HG03378 (cell line): ENCODE data around the gene IRX5.
A peak's percentile ranks its signal among the peaks of the same experiment; 100 is the strongest.

Experiments
- ATAC-seq: cut with Tn5 transposase; IDR thresholded peaks from one replicate; pipeline ENCODE4 v1.9.1; 2021; ENCODE audit warnings: mild to moderate bottlenecking, moderate library complexity; ENCODE audit not compliant: unreplicated experiment

Gene IRX5

DNA sequence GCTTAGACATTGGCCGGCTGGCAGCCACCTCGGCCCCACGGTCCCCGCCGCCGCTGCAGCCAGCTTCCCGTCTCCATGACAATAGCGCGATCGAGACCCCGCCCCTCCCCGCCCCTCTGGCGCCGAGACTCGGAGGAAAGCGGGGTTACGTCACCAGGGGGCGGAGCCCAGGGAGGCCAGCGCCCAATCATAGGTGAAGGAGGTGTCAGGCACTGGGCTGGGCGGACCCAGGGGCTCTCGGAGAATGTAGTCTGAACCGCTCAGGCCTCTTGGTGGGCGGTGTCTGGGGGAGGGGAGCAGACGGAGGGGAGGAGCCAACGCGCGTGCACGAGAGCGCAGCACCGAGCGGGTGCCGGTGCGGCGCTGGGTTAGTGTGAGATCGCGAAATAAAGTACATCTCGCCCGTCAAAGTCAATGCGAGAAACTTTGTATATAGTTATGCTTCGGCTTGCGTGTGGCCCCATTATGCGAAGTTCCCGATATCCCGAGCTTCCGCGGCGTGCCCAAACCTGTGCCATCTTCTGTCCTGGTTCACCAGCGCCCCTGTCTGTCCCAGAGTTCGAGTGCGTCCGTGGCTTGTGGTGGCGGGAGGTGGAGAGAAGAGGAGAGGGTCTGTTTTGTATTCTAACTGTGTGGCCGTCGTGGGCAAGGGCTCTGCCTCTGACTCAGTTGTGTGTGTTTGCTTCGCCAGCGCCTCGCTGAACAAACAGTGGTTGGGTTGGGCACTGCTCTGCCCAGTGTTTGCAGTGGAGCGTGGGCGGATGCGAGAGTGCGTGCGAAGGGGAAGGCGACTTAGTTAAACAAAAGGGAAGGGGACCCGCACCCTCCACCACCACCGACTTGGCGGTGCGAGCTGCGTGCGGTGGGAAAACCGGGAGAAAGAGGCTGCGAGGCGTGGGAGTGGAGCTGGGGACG lies 1.3 kb upstream of the IRX5 start:
- ATAC-seq = peak; percentile 97

DNA sequence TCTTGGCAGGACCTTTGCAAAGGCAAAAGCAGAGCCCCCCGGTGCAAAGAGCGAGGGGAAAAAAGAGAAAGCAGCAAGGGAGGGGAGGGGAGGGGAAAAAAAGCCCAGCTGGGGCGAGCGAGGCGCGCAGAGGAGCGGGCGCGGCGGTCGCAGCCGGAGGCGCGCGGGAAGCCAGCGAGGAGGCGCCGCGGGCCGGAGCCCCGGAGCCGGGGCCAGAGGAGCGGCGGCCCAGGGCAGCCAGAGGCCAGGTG lies 129 bp downstream of the IRX5 start:
- no peak for ATAC-seq

DNA sequence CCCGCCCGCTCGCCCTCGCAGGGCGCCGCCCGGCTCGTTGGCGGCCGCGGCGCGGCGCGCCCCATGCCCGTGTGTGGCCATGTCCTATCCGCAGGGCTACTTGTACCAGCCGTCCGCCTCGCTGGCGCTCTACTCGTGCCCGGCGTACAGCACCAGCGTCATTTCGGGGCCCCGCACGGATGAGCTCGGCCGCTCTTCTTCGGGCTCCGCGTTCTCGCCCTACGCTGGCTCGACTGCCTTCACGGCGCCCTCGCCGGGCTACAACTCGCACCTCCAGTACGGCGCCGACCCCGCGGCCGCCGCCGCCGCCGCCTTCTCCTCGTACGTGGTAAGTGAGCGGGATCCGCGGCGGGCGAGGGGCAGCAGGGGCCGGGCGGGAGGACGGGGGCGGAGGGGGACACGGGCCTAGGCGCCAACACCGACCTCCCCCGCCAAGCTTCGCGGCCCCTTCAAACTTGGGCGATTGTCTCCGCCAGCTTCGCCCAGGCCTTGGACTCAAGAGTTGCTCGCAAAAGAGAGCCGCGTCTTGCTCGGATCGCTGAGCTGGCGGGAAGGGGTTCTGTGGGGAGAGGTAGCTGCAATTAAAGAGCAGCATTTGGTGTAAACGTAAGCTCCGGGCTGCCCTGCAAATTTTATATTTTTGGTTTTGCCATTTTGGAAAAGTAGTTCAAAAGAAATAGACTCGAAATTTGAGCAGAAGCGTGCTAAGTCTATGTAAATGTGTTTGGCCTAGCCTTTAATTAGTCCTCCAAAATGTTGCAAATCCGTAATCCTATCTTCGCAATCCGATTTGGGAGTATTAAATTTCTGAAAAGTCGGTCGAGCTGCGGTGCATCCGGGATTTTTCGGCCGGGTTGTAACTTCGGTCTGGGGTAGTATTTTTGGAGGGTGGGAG lies 702 bp downstream of the IRX5 start:
- ATAC-seq = no peak

DNA sequence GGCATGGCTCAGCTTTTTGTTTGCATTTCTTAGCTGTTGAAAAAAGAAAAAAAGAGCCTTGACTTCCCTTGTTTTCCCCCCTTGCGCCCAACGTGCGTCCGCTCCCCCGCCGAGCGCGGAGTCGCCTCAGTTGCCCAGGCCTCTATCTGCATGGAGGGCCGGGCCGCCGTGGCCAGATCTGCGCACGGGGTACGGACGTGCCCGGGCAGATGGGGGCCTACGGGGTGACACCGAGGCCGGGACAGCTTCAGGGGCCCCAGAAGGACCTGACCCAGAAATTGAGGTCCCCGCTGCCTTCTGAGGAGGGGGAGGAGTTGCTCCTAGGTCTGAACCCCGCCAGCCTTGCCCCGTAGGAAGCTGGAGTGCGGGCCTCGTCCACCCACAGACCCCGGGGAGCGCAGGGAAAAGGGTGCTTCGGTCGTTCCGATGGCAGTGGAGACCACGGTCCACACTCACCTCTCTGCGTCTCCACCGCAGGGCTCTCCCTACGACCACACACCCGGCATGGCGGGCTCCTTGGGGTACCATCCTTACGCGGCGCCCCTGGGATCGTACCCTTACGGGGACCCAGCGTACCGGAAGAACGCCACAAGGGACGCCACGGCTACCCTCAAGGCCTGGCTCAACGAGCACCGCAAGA lies 1.5 kb downstream of the IRX5 start:
- ATAC-seq = no peak

DNA sequence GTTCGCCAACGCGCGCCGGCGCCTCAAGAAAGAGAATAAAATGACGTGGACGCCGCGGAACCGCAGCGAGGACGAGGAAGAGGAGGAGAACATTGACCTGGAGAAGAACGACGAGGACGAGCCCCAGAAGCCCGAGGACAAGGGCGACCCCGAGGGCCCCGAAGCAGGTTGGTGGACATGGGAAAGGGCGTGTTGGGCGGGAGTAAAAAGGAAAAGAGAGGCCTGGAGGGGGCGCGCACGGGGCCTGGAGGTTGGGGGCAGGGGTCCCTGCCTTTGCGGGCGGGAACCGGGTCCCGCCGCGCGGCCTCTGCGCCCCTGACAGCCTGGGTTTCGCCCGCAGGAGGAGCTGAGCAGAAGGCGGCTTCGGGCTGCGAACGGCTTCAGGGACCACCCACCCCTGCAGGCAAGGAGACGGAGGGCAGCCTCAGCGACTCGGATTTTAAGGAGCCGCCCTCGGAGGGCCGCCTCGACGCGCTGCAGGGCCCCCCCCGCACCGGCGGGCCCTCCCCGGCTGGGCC lies 2.1 kb downstream of the IRX5 start:
- ATAC-seq = no peak

DNA sequence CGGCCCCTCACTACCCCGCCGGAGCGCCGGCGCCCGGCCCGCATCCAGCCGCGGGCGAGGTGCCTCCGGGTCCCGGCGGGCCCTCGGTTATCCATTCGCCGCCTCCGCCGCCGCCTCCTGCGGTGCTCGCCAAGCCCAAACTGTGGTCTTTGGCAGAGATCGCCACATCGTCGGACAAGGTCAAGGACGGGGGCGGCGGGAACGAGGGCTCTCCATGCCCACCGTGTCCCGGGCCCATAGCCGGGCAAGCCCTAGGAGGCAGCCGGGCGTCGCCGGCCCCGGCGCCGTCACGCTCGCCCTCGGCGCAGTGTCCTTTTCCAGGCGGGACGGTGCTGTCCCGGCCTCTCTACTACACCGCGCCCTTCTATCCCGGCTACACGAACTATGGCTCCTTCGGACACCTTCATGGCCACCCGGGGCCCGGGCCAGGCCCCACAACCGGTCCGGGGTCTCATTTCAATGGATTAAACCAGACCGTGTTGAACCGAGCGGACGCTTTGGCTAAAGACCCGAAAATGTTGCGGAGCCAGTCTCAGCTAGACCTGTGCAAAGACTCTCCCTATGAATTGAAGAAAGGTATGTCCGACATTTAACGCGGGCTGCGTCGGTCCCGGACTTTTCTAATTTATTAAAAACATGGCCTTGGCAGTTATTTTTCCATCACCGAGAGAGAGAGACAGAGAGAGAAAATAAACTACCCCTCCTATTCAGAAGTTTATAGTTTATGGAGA lies 2.8 kb downstream of the IRX5 start:
- ATAC-seq = no peak

DNA sequence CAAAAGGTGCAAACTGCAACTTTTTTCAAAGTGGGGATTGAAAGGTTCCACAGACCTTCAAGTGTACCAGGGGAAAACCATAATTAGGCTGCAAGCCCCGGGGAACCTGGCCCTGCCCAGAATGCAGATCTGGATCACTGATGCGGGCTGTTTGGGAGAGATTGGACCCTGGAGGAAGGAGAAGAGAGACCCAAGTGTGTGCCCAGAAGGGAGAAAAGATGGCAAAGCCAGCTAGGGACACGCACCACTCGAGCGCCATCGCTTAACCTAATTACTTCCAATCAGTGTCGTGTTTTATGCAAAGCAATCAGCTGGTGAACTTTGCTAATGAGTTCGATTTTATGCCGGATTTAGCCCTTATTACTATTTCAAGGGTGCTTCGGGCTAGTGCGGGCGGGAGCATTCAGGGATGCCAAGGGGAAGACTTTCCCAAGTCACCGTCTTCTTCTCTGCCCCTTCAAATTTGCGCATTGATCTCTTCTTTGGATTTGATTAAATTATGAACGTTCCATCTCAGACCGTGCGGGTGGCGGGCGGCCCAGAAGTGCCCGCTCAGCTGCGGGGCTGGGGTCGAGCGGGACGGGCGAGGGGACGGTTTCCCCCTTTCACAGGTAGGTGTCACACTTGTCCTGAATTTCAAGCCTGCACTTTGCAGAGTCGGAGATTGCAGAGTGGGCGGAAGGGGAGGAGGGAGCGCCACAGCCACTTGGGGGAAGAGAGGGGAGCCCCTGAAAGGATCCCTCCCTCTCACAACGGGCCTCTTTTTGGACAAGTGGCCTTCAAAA lies 4.0 kb downstream of the IRX5 start:
- no peak for ATAC-seq

DNA sequence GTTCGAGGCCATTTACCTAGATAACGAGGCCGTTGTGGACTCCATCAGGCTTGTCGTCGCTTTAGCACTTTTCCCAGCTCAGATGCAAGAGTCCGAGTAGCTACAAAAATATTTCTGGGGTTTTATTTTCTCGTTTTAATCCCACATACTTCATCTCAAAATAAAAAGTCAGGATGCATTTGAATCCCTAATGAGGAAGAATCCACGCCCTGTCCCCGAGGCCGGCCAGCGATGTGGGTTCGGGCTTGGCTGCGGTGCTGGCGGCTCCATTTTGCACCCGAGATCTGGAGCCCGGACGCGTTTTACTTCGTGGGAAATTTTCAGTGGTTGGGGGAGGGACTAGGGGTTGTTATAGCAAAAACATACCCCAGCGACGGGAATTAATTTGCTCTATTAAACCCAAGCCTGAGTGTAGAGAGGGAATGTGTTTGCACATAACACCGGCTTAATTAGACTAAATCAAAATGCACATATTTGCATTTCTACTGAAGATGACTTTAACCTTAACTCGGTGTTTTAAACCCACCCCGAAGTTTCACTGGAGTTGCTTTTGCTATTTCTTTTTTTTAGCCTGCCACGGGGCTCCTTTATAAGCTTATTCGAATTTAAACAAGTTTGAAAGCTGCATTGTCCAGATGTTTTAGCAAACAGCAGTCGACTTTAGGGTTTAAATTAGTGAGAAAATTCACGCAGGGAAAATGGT lies 4.8 kb downstream of the IRX5 start:
- no peak for ATAC-seq

DNA sequence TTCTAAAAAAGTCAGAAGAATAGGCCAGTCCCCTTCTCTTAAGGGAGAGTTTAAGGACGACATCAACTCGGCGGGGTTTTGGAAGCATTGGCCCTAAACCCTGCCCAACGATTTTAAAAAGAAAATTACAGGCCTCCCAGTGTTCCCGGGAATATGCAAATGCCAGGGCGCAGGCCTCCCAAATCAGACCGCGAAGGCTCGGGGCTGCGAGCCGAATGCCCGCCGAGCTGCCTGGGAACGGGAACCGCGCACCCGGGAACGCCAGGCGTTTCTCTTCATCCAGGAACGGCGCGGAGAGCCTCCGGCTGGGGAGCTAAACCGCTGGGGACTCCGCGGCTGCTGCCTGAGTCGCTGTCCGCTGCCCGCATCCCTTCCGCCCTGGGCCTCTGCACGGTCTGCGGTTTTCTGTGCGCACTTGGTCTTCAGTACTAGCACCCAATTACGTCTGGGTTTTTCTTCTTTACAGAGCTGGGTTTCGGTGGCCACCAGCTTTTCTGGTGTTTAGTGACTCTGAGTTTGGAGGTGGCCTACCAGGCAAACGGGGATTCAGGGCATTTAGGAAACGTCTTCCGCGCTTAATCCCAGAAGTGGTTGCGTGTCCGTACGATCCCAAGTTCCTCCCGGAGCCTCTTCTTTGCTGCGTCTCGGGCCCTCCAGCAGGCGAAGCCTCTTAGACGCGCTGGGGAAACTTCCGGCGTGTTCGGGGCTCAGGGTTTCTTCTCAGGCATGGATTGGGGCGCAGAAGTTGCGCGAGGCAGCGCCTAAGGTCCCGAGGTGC lies 5.7 kb downstream of the IRX5 start:
- ATAC-seq = no peak

DNA sequence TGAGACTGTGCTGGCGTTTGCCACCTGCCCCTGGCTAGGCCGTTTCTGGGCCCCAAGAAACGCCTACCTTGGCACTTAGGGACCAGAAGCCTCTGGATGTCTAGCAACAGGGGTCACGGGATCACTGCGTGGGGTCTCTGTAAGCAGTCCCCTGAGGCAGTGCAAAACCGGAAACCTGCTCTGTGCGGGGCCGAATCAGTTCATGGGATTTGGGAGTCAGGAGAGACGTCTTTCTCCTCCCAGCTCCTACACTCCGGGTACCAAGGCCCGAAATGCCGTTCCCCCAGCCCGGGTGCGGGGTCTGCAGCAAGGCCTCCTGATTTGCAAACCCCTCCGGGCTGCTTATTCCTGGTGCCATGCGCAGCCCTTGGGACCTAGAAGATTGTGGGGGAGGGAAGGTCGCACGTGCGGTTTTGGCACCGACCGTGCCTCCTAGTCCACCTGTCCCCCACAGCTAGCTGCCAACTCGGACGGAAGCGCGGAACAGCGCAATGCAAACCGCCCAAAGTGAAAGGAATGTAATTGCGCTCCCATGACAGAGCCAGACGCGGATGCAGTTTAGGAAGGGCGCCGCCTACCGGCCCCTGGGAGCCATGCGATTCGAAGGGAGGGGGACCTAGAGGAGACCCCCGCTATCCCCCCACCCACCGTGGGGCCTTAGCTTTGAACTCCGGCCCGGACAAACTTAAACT lies 6.5 kb downstream of the IRX5 start:
- ATAC-seq = no peak

DNA sequence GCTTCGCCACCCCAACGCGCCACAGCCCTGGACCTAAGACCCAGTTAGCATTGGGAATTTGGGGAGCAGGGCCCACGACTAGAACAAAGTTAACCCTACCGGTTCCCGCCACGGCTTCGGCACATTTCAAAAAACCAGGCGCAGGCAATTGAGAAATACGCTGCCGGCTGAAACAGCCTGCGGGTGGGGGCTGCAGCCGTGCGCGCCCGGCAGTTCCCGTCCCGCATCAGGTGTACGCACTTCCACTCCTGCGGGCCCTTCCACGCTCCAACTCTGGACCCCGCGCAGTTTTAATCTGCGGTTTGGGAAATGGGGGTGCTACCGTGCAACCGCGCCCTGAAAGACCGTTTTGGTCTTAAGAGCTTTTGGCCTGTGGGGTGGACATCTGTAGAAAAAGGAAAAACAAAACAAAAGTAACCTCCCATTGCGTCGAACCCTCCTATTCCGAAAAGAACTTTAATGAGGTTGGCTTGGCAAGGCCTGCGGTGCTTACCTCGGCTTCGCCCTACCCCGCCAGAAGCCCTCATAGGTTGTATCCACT lies 7.1 kb downstream of the IRX5 start:
- ATAC-seq = no peak

DNA sequence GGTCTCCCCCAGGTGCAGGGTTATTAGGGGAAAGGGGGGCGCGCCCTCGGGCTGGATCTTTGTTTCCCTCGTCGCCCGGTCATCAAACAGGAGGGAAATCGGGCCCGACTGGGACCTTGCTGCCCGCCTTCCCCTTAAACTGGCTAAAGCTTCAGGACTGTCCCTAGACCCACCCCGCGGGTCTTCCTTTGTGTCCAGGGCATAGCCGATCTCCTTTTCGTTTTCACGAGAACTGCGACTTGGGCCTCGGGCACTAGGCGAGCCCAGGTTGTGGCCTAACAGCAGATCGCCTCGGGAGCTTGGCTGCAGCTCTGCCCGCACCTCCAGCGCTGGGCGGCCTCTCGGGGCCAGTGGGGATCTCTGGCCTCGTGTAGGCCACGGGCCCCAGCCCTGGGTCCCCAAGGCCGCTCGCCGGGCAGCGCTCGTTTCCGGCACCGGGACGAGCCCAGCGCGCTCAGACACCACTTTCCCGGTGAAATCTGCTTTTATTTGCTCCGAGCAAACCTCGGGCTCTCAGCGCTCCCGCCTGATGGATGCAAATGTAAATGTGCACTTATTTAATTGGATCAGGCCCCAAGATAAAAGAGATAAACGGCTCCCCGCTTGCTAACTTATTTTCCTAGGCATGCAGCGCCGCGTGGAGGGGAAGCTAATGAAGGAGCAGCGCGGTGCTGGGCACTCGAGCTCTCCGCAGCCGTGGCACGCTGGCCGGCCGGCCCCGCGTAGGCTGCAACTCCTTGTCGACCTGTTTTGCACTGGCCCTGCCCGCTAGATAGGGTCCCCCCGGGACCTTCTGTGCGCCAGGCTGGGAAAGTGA lies 7.8 kb downstream of the IRX5 start:
- no peak for ATAC-seq

DNA sequence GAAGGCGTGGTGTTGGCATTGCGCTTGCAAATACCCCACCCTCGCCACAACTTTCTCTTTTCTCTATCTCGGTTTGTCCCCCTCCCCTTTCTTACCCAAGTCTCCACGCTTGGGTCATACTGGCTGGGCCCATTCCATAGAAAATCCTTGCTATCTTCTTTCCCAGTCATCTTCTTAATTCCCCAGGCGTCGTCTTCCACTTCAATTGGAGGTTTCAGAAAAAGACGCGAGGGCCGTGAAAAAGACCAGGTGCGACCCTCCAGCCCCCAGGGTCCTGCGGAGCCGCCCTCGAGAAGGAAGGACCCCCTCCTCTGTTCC lies 8.3 kb downstream of the IRX5 start:
- ATAC-seq = no peak

DNA sequence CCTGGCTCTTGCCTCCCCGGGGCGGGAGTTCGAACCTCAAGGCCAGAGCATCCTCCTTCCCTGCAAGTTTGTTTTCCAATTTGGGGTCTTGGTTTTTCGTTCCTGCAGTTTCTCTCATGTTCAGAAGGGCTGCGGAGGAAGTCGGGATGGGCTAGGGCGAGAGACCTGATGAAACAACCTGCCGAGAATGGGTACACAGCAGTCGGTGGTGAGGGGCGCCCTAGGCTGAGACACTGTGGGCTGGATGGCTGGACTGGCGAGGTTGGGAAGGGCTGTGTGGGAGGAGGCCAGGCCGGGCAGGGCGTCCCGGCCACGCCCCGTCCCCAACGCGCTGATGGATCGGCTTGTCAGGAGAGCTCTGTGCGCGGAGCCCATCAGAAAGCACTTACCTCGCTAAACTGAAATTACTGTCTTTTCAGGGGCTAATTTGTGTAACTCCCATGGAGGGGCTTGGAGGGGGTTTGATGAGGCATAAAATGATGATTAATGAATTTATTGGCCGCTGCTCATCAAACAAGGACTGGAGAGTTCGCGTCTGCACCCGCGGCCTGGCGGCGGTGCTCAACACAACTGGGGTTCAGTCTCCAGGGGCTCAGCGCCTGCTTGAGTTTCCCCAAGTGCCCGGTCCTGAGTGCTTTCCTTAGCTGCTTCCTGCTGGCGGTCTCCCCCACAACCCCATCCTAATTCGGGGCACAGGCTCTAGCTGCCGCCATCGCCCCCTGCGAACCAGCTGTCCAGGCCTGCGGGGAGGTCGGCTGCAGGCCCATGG lies 9.0 kb downstream of the IRX5 start:
- no peak for ATAC-seq

DNA sequence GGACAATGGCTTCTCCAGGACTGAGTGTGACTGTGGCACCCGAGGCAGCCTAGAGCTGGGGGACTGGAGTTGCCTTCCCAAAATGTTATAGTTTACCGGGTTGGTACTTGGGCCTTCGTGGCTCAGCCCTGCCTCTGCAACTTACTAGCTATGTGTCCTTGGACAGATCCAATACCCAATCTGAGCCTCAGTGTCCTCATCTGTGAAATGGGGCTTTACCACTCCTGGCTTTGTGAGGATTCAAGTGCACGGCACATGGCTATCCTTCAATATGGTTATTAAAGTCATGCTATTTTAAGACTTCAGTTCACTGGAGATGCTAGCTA lies 9.6 kb downstream of the IRX5 start:
- ATAC-seq = no peak

DNA sequence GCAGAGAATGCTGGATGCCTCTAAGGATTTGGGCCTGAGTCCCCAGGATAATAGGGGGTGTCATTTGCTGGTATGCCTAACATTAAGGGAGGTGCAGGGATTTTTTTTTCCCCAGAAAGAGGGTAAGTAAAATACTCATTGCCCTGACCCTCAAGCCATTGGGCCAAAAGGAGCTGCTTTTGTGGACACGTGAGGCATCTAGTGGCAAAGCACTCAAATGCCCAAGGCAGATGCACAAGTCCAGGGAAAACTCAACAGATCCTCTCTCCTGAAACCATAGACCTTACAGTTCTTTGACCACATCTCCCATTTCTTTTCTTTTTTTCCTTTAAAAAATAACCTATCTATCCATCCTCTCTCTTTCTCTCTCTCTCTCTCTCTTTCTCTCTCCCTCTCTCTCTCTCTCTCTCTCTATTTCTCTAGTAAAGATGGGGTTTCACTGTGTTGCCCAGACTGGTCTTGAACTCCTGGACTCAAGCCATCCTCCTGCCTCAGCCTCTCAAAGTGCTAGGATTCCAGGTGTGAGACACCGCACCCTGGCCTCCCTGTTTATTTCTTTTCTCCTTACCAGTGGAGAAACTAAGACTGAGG lies 11.8 kb downstream of the IRX5 start:
- ATAC-seq = no peak
